Stimulated activated CD4-positive, alpha-beta T cell treated with anti-CD3 and anti-CD28 coated beads, Interleukin-2, amount 100 ng/mL, for 24 hours (primary cell): ENCODE measurements around the gene ACBD3.

Source experiments
- DNase-seq, 2 donors: peaks; one replicate each; pipeline ENCODE4 v3.0.0-alpha.2; 2020

The ACBD3 gene

DNA sequence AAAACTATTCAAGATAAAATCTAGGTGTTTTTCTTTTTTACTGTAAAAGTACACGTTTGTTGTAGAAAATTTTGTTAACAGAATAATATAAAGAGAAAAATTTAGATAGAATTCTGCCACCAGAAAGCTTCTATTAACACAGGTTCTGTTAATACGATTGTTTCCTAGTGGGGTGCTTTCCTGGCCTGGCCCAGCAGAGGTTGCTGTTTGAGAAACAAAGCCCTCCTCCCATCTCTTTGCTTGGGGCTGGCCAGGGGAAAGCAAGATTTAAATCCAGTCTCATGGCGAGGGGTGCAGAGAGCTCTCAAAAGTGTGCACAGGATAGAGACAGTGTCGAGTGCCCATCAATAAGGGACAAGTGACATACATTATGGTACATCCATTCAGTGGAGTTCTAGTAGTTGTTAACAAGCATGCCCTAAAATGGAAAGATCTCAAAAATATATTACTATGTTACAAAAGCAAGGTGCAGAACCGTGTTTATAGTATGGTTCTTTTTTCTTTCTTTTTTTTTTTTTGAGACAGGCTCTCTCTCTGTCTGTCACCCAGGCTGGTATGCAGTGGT lies 14.6 kb upstream of the ACBD3 start:
- DNase-seq, result no peak

DNA sequence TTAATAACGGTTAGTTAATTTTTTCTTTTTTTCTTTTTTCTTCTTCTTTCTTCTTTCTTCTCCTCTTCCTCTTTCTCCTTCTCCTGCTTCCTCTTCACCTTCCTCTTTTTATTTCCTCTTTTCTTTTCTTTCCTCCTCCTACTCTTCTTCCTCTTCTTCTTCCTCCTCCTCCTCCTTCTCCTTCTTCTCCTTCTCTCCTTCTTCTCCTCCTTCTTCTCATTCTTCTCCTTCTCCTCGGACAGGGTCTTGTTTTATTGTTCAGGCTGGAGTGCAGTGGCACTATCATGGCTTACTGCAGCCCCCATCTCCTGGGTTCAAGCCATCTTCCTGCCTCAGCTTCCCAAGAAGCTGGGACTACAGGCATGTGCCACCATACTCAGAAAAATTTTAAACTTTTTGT lies 13.4 kb upstream of the ACBD3 start:
- DNase-seq, result no peak

DNA sequence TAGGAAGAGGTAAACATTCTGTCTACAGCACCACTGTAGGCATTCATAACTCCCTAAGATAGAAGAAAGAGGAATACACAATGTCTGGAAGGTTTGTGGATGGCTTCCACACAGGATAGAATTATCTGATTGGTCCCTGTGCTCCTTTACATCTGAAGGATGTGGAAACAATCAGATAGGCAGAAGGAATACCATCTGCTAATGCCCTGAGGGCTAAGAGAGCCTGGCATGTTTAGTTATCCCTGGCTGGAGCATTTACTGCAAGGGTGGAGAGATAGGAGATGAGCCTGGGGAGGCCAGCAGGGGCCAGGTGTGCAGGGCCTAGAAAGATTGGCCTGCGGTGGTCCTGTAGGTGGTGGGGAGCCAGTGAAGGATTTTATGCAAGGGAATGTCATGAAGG lies 8.6 kb upstream of the ACBD3 start:
- DNase-seq, result no peak

DNA sequence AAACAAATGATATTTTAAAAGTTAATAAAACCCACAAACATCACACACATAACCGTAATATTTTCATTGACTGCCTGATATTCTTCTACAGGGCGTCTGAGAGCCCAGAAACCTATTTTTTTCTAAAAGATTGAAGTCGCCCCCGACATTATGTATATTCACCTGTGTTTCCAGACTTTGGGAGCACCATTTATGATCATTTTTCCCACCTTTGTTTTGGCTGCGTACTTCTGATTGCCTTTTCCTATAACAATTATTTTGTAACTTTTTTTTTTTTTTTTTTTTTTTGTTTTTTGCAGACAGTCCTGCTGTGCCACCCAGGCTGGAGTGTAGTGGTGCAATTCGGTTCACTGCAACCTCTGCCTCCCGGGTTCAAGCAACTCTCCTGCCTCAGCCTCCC lies 839 bp upstream of the ACBD3 start:
- DNase-seq, result no peak

DNA sequence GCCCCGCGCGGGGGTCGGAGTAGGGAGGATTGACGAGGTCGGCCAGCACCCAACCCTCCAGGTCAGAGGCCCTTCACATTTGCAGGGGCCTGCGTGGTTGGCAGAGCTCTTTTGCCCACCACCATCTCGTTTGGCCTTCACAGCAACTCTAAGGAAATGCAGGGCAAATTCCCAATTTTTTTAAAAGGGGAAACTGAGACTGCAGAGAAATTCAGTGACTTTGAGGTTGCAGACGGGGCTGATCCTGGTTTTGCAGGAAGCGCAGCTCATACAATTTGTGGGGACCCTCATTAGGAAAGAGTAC lies 430 bp upstream of the ACBD3 start:
- DNase-seq, result no peak

DNA sequence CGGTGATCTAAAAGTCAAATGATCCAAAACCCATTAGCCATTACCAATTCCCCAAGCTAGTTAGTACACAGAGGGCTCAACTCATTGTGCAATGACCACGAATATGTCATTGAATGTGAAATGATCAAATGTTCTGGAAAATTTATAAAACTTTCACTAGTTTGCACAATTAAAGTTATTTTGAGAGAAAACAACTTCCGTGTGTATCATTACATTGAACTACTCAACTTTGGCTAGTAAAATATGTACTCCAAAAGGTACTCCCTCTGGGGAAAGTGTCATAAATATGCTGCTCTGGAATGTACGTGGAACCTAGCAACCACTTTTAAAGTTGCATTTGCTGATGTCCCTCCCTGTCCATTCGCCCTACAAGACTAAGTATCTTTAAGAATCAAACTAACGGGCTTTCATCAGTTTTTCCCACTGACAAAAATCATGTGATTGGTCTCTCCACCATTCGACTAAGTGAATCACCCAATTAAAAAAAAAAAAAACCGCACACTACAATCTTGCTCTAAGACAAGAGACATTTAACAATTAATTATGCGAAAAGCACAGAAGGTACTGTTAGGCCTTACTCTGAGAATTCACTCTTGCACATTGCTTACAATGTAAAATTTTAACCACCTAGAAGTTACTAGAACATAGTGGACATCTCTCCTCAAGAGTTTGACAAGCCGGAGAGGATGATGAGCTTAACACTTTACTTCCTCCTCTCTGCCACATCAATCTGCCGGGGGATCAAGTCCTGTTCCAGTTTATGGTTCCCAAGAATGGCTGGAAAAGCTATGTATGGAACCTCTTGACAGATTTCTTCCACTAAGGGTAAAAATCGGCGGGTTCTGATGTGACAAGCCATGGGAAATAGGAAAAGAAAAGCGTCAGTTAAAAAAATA lies 1.2 kb downstream of the ACBD3 start:
- DNase-seq, result no peak

DNA sequence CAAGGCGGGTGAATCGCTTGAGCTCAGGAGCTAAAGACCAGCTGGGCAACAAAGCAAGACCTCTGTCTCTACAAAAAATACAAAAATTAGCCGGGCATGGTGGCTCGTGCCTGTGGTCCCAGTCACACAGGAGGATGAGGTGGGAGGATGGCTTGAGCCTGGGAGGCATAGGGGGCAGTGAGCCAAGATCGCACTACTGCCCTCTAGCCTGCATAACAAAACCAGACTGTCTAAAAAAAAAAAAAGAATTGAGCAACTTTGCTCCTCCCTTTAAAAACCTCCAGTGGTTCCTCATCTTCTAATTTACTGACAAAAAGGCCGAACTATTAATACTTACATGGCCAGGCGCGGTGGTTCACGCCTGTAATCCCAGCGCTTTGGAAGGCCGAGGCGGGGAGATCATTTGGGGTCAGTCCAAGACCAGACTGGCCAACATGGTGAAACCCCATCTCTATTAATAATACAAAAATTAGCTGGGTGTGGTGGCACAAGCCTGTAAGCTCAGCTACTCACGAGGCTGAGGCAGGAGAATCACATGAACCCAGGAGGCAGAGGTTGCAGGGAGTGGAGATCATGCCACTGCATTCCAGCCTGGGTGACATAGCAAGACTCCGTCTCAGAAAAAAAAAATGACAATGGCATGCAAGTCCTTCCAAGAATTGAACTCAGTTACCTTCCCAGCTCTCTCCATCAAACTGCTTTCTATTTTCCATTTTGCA lies 4.4 kb downstream of the ACBD3 start:
- DNase-seq, result no peak

DNA sequence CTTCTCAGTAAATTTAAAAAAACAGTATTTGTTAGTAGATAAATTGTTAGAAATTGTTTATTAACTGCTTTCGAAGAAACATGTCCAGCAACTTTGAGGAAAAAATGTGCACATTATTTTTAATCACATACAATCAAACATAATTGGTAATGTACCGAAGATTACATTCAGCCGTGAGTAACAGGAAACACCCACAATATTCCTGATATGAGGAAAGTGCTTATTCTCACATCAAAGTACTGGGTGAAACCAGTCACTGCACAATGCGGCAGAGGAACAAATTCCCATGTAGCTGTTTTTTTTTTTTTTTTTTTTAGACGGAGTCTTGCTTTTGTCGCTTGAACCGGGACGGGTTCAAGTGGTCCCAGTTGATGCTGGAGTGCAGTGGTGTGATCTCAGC lies 9.7 kb downstream of the ACBD3 start:
- no peak for DNase-seq

DNA sequence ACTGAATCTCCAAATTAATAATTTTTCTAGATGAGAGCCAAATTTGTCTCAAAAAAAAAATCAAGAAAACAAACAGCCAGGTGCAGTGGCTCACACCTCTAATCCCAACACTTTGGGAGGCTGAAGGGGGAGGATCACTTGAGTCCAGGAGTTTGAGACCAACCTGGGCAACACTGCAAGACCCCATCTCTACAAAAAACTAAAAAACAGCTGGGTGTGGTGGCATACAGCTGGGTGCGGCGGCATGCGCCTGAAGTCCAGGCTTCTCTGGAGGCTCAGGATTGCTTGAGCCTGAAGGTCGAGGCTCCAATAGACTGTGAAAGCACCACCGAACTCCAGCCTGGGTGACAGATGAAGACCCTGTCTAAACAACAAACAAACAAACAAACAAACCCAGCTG lies 14.0 kb downstream of the ACBD3 start:
- DNase-seq, result no peak

DNA sequence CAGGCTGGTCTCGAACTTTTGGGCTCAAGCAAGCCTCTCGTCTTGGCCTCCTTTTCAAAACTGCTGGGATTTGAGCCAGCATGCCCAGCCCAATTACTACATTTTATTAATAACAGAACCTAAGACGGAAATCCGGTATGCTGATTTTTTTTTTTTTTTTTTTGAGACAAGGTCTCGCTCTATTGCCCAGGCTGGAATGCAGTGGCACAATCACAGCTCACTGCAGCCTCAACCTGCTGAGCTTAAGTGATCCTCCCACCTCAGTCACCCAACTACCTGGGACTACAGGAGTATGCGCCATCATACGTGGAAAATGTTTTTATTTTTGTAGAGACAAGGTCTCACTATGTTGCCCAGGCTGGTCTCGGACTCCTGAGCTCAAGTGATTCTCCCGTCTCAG lies 20.2 kb downstream of the ACBD3 start:
- DNase-seq, result no peak

DNA sequence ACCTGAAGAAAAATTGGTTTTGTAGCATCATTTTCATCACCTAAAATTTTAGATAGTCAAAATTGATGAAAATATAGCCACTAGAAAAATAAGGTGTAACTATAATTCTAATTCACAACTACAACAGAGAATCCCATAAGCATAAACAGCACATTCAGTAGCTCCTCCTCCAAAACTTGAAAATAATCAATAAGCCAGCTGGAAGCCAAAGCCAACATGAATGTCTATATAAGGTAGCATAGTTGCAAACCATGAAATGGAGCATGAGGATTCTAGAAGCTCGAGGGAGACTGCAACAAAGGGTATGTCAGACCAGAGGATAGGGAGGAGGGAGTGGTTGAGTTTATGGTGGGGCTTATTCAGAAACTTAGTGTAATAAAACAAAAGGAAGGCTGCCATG lies 22.4 kb downstream of the ACBD3 start:
- DNase-seq, result no peak

DNA sequence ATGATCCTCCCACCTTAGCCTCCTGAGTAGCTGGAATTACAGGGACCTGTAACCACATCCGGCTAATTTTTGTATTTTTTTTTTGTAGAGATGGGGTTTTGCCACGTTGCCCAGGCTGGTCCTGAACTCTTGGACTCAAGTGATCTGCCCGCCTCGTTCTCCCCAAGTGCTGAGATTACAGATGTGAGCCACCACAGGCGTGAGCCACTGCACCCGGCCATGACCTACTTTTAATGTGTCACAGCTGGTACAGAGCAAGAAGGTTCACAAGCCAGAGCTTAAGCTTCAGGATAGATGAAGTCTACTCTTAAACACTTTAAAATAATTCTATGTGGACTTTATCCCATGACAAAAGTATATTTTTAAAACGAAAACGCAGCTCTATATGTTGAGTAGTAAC lies 23.6 kb downstream of the ACBD3 start:
- DNase-seq, result no peak

DNA sequence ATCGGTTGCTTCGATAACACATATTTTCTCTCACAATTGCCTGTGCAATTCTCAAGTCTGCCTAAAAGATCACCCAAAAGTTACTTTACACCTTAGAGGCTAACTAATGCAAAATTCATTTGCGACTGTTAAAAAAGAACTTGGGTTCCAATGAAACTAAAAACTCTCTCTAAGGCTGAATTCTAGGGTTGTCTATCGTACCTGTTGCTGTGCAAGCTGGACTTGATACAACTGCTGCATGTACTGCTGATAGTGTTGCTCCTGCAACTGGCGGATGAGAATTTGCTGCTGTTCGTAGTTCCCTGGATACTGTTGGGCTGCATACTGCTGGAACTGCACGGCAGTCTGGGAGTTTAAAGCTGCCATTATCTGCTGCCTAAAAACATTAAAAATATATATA lies 27.6 kb downstream of the ACBD3 start:
- DNase-seq, result no peak

DNA sequence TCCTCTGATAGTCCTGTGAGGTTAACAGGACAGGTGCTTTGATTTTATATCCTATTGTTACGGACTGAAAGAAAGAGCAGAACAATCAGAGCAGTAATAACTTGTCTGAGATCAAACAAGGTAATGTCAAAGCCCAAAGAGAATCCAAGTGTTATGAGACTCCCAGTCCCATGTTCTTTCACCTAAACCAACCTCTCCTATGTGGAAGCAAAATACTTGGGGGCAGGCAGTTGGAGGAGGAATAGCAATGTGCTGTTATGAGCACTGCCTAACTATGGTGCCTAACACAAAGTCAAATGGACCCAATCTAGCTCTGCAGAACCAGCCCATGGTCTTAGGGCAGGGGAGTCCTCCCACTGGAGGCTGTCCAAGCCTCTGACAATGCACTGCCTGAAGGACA lies 28.1 kb downstream of the ACBD3 start:
- DNase-seq, result no peak

DNA sequence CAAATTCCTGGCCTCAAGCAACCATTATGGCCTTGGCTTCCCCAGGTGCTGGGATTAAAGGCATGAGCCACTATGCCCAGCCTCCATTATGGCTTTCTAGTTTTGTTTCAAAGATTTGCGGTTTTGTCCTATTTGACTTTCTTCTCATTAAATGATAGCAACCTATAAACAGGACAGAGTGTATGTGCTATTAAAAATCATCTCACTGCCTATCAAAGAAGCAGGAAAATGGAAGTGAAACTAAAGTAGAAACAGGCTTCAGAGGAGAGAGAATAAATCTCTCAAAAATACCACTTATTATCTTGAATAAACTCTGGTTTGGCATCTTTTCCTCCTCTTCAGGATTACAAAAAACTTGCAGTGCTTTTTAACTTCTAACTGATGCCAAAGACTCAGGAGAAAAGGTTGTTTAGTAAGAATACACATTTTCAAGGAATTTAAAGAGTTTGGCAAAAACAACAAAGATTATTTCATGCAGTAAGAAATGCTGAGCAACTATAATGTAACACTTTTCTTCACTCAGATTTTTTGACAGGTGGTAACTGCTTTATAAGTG lies 28.7 kb downstream of the ACBD3 start:
- no peak for DNase-seq

DNA sequence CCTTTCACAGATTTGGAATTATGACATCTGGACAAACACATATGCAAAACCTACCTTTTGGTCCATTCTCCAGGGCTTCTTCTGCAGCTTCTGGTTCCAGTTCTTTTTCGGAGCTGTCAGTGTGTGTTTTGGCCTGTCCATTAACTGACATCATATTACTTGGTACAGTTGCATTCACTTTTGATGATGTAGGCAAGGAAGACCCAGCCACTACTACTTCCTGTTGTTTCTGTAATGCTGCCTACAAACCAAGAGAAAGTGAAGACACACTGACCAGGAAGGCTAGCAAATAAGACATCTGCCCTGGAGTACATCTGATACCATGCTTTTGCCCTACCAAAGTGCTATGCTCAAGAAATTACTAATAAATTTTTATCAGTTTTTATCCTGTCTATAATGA lies 31.9 kb downstream of the ACBD3 start:
- DNase-seq, result no peak

DNA sequence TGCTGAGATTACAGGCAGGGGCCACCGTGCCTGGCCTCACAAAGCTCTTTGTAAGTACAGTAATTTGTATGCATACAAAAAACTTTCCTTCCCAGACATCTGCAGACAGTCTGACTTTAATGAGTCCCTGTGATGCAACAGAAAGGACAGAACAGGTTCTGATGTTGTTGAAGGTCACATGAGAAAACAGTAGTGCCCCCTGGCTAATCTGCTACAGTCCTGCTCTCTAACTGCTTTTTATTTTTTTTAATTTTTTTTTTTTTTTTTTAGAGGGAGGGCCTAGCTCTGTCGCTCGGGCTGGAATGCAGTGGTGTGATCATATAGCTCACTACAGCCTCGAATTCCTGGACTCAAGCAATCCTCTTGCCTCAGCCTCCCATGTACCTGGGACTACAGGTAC lies 36.7 kb downstream of the ACBD3 start:
- DNase-seq, result no peak

DNA sequence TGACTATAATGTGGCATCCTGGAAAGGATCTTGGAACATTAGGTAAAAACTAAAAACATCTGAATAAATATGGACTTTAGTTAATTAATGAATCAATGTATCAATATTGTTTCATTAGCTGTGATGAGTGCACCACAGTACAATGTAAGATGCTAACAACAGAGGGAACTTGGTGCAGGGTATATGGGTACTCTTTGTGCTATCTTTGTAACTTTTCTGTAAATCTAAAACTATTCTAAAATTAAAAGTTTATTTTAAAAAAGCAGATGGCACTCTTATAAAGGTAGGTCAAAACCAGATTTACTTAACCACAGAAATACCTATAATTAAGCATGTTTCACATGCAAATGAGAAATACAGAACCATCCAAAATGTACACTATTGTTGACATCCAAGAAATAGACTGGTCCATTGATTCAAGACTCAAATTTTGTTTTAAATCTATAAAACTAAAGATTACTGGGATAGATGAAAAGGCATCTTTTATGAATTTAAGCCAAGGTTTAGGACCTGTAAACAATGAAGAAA lies 38.4 kb downstream of the ACBD3 start:
- no peak for DNase-seq

DNA sequence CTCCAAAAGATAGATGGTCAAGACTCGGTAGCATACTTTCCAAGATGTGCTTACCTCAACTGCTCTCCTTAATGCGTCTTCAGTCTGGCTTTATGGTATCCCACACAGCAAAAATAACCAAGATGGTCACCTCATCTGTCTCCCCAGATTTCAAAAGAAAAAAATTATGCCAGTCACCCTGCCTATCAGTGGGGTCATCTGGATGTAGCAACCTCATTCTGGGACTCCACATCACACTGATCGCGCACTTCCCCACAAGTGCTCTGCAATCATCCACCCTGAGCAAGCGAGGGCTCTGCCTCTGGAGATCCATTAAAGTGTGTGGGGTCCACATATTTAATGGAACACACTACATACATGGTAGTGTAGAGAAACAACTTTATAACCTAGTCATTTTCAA lies 42.5 kb downstream of the ACBD3 start:
- no peak for DNase-seq

DNA sequence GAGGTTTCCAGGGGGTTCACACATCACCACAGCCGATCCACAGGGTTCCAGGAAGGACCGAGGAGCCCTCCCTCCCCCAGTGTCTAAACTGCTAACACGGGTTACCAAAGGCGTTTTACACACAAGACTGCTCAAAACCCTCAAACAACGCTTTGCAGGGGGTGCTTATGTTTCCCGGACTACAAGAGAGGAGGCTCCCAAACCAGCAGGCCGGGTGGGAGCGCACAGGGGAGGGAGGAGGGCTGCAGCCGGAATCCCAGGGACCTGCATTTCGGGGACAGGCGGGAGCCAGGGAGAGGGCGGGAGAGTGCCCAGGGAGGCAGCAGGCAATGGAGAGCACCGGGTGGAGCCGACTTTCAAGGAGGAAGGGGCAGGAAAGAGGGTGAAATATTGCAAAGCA lies 50.8 kb downstream of the ACBD3 start:
- DNase-seq, result no peak

DNA sequence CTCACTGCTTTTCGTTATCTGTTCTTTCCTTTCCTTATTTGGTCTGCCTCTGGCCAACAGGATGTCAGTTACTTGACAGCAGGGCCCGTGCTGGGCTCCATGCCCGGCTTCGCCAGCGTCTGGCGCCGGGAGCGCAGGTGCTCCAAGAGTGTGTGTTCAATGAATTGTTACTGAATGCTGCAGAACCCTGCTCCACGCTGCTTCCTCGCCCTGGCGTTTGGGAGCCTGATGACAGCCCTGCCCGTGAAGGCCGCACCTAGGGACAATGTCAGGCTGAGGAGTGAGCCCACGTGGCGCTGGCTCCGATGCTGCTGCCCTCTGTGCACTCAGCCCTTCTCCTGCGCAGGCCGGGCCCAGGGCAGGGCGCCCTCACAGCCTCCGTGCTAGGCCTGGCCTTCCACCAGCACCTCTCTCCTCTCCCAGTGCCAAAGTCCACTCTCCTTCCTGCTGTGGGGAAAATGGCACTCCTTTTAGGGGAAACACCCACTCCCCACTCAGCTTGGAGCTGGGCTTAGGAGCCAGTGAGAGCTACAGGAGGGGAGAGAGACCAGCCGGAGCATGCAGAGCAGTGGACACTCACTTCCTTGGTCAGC lies 51.4 kb downstream of the ACBD3 start:
- no peak for DNase-seq

DNA sequence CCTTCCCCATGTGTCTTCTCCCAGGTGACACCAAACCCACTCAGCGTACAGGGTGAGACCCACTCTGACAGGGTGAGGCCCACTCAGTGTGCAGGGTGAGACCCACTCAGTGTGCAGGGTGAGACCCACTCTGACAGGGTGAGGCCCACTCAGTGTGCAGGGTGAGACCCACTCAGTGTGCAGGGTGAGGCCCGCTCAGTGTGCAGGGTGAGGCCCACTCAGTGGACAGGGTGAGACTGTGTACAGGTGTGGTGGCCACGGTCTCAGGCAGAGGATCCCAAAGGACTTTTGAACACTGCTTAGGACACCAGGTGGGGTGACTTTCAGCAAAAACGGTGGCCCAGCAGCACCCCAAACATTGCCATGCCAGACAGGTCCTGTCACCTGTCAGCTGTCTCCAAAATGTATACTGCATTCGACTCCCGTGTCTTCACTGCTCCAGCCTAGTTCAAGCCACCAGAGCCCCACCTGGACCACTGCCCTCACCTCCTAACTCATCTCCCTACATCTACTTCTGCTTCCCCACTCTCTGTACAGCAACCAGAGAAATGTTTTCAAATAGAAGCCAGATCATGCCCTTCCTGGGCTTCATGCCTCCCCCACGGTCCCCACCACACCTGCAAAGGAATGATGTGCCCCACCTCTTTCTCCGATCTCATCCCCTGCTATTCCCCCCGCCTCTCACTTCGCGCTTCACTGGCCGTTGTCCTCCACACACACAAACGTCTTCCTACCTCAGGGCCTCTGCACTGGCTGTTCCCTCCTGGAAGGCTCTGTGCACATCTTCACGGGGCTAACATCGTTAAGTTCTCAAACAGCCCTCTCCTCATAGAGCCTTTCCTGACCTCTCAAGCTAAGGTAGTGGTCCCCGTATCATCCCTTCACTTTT lies 52.1 kb downstream of the ACBD3 start:
- DNase-seq, result no peak
